ENCODE measurements around the gene SLC26A5.
"Not testable (repeated sequence)": the region's sequence is repeated elsewhere in the genome, so short reads cannot be mapped to it uniquely, and the experiment has no call there.

The SLC26A5 gene, protein sequence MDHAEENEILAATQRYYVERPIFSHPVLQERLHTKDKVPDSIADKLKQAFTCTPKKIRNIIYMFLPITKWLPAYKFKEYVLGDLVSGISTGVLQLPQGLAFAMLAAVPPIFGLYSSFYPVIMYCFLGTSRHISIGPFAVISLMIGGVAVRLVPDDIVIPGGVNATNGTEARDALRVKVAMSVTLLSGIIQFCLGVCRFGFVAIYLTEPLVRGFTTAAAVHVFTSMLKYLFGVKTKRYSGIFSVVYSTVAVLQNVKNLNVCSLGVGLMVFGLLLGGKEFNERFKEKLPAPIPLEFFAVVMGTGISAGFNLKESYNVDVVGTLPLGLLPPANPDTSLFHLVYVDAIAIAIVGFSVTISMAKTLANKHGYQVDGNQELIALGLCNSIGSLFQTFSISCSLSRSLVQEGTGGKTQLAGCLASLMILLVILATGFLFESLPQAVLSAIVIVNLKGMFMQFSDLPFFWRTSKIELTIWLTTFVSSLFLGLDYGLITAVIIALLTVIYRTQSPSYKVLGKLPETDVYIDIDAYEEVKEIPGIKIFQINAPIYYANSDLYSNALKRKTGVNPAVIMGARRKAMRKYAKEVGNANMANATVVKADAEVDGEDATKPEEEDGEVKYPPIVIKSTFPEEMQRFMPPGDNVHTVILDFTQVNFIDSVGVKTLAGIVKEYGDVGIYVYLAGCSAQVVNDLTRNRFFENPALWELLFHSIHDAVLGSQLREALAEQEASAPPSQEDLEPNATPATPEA

GRCh38 chr7:103446049-103446520 lies at the start of gene SLC26A5:
TSS of gene SLC26A5 (minus strand) at chr7:103446207. CDS start at chr7:103421514, 24,693 bp downstream.
- no peak for DNase-seq

GRCh38 chr7:103487419-103487818 lies 41.4 kb upstream of the SLC26A5 start:
- no peak for DNase-seq

DNA sequence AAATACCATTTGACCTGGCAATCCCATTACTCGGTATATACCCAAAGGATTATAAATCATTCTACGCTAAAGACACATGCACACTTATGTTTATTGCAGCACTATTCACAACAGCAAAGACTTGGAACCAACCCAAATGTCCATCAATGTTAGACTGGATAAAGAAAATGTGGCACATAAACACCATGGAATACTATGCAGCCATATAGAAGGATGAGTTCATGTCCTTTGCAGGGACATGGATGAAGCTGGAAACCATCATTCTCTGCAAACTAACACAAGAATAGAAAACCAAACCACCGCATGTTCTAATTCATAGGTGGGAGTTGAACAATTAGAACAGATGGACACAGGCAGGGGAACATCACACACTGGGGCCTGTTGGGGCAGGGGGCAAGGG lies 40.9 kb upstream of the SLC26A5 start:
- not testable (repeated sequence) for DNase-seq

- no peak for DNase-seq
Observed at GRCh38 chr7:103480771-103481170, 34.8 kb upstream of the SLC26A5 start.

DNA sequence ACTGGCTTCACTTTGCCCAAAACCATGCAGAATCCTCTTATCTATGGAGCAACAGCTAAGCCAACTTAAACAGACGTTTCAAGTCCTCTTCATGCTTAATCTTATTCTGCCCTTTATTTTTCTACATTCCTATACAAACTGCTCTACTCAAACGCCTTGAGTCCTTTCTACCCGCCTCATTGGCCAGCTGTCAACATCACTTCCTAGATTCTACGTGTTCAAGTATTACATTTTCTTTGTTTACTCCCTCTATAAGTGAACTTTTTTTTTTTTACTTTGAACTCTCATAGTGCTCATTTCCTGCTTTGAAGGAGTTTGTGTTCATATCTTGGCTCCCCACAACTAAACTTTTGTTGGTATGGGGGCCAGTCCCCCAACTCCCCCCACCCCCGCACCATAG lies 28.9 kb upstream of the SLC26A5 start:
- no peak for DNase-seq

GRCh38 chr7:103469095-103469948 lies 23.3 kb upstream of the SLC26A5 start:
- no peak for DNase-seq

GRCh38 chr7:103466814-103467213 lies 20.8 kb upstream of the SLC26A5 start:
- DNase-seq: no peak

GRCh38 chr7:103462358-103462757 lies 16.4 kb upstream of the SLC26A5 start:
- no peak for DNase-seq

GRCh38 chr7:103447073-103447960 lies 1.3 kb upstream of the SLC26A5 start:
- DNase-seq: peak; percentile 2

DNA sequence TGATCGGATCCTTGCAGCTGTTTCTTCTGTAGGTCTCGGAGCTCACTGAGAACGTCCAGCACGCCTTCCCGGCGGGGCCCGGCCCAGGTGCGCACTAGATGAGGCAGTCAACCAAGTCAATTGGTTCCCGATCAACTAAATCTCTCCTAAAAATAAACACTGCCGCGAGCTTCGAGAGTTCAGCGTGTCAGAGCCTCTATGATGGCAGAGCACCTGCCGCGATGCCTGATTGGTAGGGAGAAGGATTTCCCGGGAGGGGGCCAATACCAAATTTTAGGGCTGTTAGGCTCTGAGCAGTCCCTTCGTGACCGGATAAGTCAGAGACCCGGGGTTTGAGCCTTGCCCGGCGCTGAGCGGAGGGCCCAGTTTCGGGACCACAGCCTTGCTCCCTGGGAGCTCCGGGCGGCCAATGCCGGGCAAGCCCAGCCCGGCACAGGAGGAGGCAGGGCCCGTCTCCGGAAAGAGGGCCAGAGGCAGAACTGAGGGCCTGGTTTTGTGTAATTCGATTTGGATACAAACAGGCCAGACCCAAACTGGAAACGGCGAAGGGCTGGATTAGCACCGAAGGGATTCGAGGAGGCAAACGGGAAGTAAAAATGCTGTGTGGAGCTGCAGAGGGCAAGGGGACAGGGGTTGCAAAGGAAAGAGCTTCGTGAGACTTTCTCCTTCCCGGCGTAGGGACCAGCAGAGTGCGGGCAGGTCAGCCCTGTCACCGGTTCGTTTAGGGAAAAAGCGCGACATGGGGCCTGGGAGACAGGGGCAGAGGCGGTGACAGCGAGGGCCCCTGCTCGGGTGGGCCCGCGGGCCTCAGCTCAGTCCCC lies 569 bp downstream of the SLC26A5 start:
- DNase-seq: no peak

GRCh38 chr7:103439661-103440060 lies 6.3 kb downstream of the SLC26A5 start:
- DNase-seq: no peak

DNA sequence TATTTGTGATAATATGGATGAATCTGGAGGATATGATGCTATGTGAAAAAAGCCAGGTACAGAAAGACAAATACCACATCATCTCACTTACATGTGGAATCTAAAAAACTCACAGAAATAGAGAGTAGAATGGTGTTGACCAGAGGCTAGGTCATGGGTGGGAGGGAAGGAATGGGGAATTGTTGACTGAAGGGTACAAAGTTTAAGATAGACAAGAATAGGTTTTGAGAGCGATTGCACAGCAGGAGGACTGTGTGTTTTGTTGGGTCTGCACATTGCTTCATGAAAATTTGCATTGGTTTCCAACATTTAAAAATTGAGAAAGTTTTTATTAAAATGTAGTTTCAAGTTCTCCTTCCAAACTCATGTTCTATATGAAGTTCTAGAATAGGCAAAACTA lies 8.4 kb downstream of the SLC26A5 start:
- no peak for DNase-seq

DNA sequence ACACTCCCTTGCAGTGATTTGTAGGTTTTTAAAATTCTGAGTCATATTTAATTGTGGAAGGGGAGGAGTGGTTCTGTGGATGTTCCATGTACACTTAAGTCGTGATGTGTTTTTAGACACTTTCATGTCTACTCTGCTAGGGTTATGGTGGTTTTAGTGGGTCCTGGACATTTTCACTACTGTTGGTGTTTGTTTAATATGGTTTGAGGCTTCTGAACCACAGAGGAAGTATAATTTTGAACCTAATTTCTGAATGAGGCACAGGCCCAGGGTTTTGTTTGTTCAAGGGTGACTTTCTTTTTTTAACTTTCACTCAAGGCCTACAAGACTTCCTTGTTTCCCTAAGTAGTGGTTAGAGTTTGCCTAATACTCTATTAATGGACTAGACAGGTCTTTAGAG lies 13.3 kb downstream of the SLC26A5 start:
- DNase-seq: no peak

DNA sequence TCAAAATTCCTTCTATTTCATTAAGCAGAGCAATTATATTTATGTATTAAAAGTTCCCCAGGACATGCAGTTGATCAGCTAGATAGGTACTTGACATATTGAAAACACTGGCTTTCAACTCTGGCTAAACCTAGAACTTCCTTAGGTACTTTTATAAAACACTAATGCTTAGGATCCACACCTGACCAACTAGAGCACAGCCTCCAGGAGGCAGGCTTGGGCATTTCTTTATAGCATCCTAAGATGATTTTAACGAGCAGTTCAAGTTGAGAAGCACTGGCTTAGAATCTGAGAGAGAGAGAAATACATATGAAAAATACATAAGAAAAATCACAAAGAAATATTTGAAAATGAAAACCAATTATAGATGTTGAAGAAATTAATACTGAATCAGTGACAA lies 20.8 kb downstream of the SLC26A5 start:
- DNase-seq: no peak

DNA sequence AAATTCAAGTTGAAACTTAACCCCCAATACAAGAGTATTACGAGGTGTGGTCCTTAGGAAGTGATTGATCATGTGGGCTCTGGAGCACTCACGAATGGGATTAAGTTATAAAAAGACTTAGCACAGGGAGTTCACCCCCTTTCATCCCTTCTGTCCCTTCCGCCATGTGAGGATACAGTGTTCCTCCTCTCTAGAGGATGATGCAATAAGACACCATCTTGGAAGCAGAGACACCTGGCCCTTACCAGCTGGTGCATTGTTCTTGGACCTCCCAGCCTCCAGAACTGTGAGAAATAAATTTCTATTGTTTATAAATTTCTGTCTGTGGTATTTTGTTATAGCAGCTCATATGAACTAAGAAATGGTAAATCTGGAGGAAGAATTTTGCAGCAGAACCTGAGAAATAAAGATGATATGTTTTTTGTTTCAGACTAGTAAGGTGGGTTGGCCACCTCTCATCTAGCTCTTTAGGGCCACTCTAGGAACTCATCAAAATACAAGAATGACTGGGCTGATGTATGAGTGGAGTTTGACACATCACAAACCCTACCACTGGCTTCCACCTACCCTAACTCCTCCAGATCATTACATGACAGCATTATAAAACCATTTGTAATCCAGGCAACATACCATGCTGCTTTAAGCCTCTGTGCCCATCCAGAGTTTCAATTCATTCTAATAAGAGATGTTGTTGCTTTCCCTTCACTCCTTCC lies 22.4 kb downstream of the SLC26A5 start:
- no peak for DNase-seq

GRCh38 chr7:103420857-103421384 lies 25.1 kb downstream of the SLC26A5 start:
- DNase-seq: no peak

DNA sequence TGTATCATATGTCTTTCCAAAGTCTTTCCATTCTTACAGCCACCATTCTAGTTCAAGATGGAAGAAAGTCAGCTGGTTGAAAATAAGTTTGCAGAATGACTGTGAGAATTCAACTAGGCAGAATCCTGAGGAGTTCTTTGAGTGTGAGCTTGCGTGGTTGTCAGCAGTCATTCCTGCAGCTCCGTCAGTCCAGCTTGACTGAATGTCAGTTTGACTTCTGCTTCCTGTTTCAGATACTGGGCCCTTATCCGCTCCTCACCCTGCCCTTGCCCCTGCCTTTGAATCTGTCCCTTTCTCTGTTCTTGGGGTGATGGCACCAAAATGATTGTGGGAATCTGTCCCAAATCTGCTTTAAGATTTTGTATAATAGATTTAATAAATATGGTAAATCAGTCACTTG lies 27.8 kb downstream of the SLC26A5 start:
- DNase-seq: no peak

DNA sequence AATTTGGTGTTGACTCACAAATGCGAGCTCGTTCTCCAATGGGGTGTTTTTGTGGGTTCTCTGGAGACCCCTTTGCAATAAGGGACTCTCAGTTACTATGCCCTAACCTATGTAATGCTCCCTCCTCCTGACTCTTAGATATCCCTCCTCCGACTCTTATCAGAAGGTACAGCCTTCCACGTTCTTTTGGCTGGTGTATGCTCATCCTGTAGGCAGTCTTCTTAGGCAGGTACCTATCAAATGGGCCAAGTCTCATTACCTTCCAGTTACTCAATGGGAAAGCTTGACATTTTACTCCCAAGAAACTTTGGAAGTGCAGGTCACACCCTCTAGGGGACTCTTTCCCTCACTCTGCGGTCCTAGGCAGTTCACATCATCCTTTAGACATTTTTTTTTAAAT lies 32.6 kb downstream of the SLC26A5 start:
- DNase-seq: no peak

- DNase-seq: no peak
Observed at GRCh38 chr7:103412151-103412550, 33.9 kb downstream of the SLC26A5 start.
